Measurements from ENCODE around the gene DHX58.

DNA sequence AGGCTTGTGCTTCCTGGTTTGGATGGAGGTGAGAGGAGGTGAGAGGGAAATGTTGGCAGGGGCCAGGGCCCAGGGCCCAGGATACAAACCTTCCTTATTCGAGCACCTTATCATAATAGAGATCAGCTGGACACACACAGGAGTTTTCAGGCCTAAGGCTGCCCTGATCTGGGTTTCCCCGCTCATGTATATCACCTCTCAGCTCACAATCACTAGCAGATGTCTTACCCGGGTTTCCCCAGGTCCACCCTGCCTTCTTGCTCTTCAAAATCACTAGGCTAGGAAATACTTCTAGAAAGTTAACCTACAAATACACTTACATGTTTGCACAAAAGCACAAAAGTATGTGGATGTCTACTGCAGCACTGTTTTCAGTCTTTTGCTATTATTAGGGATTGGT lies 14.3 kb upstream of the DHX58 start:
- TF ChIP-seq CTCF (IDR thresholded peaks at IDR 0.05) = no peak
- TF ChIP-seq POLR2A (IDR thresholded peaks at IDR 0.05) = no peak

Measured in testis (tissue), 2 donors.